DLD1 (cell line): Measurements from ENCODE around the gene RAB3A.
"Not testable (repeated sequence)": the region's sequence is repeated elsewhere in the genome, so short reads cannot be mapped to it uniquely, and the experiment has no call there.

ENCODE experiments used
- in situ Hi-C: cut with HindIII; loops from 2 replicates; pipeline ENCODE4 v1.10.0; 2017; ENCODE audit warnings: low sequenced_read_pairs

The RAB3A gene

GRCh38 chr19:18171605-18172327, 32.1 kb downstream of the RAB3A start:
- in situ Hi-C loops = no loop called here

GRCh38 chr19:18170714-18171255, 33.1 kb downstream of the RAB3A start:
- in situ Hi-C loops = no loop called here

- in situ Hi-C loops = no loop called here
These were observed 35.0 kb downstream of the RAB3A start for GRCh38 chr19:18168673-18169381.

- in situ Hi-C loops = no loop called here
These were observed 35.7 kb downstream of the RAB3A start for GRCh38 chr19:18167975-18168645.

GRCh38 chr19:18167011-18167410, 36.8 kb downstream of the RAB3A start:
- in situ Hi-C loops = no loop called here

GRCh38 chr19:18165794-18166544, 37.9 kb downstream of the RAB3A start:
- in situ Hi-C loops = no loop called here

- in situ Hi-C loops = no loop called here
These were observed 39.8 kb downstream of the RAB3A start for GRCh38 chr19:18164072-18164471.

- in situ Hi-C loops = no loop called here
These were observed 42.2 kb downstream of the RAB3A start for GRCh38 chr19:18161636-18162002.

GRCh38 chr19:18160971-18161635, 42.7 kb downstream of the RAB3A start:
- in situ Hi-C loops = no loop called here

- in situ Hi-C loops = no loop called here
These were observed 43.3 kb downstream of the RAB3A start for GRCh38 chr19:18160493-18160970.

GRCh38 chr19:18159810-18160209, 44.0 kb downstream of the RAB3A start:
- in situ Hi-C loops = no loop called here

- in situ Hi-C loops = not testable (repeated sequence)
These were observed 44.7 kb downstream of the RAB3A start for GRCh38 chr19:18159059-18159616.

- in situ Hi-C loops = no loop called here
These were observed 45.4 kb downstream of the RAB3A start for GRCh38 chr19:18158467-18158866.

- in situ Hi-C loops = no loop called here
These were observed 46.3 kb downstream of the RAB3A start for GRCh38 chr19:18157465-18158063.

- in situ Hi-C loops = no loop called here
These were observed 46.9 kb downstream of the RAB3A start for GRCh38 chr19:18156841-18157464.

GRCh38 chr19:18156268-18156667, 47.6 kb downstream of the RAB3A start:
- in situ Hi-C loops = no loop called here

- in situ Hi-C loops = no loop called here
These were observed 48.5 kb downstream of the RAB3A start for GRCh38 chr19:18155095-18156087.

- in situ Hi-C loops = no loop called here
These were observed 50.2 kb downstream of the RAB3A start for GRCh38 chr19:18153556-18154134.
